ENCODE measurements around the gene C5orf34. TPM values are rescaled to one million over a fixed set of nuclear protein-coding genes. Genes with fewer than 3 reads are reported as not detected.

Gene C5orf34
- total and polyA plus RNA-seq, 9 of the 15 experiments (the other 6 are each of a cell fraction or from before 2014, with no cell fraction given), result 13.2 to 32.6 (median 20.7) TPM

DNA sequence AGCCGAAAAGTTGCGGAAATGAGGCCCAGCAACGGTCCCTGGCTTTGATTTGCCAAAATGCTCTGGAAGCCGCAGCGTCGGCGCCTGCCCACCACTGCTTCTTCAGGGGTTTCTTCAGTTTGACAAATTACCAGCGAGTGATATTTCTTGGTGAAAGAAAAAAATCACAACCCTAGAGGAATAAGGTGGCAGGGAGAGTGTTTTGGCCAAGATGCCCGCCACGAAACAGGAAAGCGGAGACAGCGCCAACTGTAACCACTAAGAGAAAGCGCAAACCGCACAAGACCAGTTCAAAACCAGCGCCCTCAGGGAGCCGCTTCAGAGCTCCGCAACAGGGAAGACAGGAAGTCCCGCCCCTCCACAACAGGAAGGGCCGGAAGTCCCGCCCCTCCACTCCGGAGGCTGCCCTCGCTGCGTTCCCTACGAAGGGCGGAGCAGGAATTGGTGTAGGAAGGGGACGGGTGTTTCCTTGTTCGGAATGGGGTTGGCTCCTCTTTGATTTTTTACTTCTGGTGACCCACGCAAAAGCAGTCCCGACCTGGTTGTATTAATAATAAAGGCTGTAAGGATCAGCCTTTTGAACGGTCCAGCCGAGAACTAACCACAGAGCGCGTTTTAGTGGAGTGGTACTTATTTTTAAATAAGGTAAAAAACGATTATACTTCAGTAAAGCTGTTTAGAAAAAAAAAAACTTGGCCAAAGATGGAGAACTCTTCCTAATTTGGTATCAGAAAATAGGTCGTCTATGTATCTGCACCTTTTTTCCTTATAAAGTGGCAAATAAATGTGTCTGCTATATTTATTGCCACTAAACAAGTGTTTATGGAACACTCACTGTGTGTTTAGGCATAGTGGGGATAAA, at the start of gene C5orf34 (continued):
- no peak for TF ChIP-seq PBX2 (CRISPR knock-in tag; IDR thresholded peaks at IDR 0.05; ENCODE audit: low read depth)
- no peak for TF ChIP-seq PBX2 (tag; conservative IDR thresholded peaks at IDR 0.05; ENCODE audit: low read depth)
- TF ChIP-seq NKRF (IDR thresholded peaks at IDR 0.05; ENCODE audit: borderline replicate concordance), result peak; percentile 73; the same call in 1 of the 2 replicates
- TF ChIP-seq, protein P1, sequence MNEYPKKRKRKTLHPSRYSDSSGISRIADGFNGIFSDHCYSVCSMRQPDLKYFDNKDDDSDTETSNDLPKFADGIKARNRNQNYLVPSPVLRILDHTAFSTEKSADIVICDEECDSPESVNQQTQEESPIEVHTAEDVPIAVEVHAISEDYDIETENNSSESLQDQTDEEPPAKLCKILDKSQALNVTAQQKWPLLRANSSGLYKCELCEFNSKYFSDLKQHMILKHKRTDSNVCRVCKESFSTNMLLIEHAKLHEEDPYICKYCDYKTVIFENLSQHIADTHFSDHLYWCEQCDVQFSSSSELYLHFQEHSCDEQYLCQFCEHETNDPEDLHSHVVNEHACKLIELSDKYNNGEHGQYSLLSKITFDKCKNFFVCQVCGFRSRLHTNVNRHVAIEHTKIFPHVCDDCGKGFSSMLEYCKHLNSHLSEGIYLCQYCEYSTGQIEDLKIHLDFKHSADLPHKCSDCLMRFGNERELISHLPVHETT (CRISPR knock-in tag; conservative IDR thresholded peaks at IDR 0.05 in 1 of 2, IDR thresholded peaks at IDR 0.05 in 1 of 2), result no peak
- no peak for TF ChIP-seq POLR3G (IDR thresholded peaks at IDR 0.05; ENCODE audit: extremely low read depth, insufficient read length, insufficient replicate concordance)
- peak; percentile 19; the same call in 1 of the 2 replicates for TF ChIP-seq ATF3 (IDR thresholded peaks at IDR 0.05)
- peak; percentile 70 for TF ChIP-seq ATF3 (CRISPR knock-in tag; conservative IDR thresholded peaks at IDR 0.05)
- no peak for TF ChIP-seq ZNF695 (CRISPR knock-in tag; IDR thresholded peaks at IDR 0.05)
- no peak for TF ChIP-seq ZNF444 (CRISPR knock-in tag; IDR thresholded peaks at IDR 0.05)
- 0 out of 2 replicates have a peak, but pooled peaks have one; percentile 59 for TF ChIP-seq MECOM (CRISPR knock-in tag; IDR thresholded peaks at IDR 0.05)
- TF ChIP-seq MCM2 (IDR thresholded peaks at IDR 0.05; ENCODE audit: low read depth), result no peak
- TF ChIP-seq TEAD1 (CRISPR knock-in tag; IDR thresholded peaks at IDR 0.05), result 0 out of 4 replicates have a peak, but pooled peaks have one; percentile 28 to 41
- 0 out of 2 replicates have a peak, but pooled peaks have one; percentile 22 for TF ChIP-seq DNMT1 (IDR thresholded peaks at IDR 0.05)
- TF ChIP-seq SMARCB1 (IDR thresholded peaks at IDR 0.05; ENCODE audit: insufficient read length, low read depth), result no peak
- 0 out of 4 replicates have a peak, but pooled peaks of 1 of the 2 experiments have one; percentile 38 for TF ChIP-seq MLLT1 (IDR thresholded peaks at IDR 0.05)
- no peak for TF ChIP-seq MAFF (IDR thresholded peaks at IDR 0.05; ENCODE audit: low read length)
- TF ChIP-seq YBX1 (IDR thresholded peaks at IDR 0.05), result no peak
- TF ChIP-seq NFIC (IDR thresholded peaks at IDR 0.05), result peak; percentile 39

Data from K562 (cell line).